Measurements from ENCODE around the gene GTF3C1.
A peak's percentile ranks its signal among the peaks of the same experiment; 100 is the strongest.
"Not testable (repeated sequence)": the region's sequence is repeated elsewhere in the genome, so short reads cannot be mapped to it uniquely, and the experiment has no call there.

Gene GTF3C1

DNA sequence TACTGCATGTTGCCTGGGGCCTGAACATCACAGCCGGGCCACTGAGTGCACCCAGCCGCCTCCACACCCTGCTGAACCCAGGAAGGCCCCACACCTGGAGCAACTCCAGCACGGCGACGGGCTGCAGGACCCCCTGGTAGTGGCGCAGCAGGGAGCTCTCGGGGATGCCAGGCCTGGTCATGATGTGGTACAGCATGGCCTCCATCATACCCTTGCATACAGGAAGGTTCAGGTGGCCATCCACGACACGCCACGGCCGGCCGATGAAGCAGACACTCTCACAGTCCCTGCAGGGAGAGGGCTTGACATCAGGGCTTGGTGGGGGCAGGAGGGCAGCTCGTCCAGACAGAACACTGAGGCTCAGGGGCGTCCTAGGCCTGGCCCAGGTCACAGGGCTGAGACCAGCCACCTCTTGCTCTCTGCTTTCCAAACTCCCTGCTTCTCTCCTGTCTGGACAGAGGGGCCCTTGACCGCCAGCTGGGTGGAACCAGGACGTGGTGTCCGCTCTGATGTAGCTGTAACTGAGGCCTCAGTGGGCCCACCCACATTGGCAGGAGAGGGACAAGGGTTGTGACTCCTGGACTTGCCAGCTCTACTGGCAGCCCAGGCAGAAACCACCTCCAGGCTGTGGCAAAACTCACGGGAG is 87.4 kb downstream of the GTF3C1 start:
- DNase-seq (ENCODE audit: low spot score) = peak; percentile 12

DNA sequence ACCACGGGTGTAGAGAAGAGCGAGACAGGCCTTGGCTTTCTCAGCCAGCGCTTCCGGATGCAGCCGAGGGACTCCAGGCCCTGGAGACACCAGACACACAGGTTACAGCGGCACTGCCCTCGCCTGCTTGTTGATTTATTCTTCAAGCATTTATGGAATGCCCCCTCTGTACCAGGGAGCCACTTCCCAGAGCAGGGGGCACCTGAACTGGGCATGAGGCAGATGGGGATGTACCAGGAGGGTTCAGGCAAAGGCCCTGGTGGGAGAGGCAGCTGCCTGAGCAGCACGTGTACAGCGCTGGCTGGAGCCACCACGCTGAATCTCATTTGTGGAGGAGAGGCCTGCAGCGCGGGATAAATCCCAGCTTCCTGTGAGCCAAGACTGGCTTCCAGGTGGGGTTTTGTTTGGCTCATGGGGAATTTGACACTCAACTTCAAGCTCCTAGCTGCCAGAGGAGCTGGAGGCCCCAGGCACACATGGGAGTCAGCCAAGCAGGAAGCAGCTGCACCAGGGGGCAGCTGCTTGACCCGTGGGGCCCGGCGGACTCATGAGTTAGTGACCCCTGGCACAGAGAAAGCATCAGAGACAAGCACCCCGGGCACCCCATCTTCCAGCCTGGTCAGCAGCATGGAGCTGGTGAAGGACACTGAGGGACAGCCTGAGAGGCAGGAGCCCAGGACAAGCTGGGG is 88.1 kb downstream of the GTF3C1 start:
- DNase-seq (ENCODE audit: low spot score) = peak; percentile 80

DNA sequence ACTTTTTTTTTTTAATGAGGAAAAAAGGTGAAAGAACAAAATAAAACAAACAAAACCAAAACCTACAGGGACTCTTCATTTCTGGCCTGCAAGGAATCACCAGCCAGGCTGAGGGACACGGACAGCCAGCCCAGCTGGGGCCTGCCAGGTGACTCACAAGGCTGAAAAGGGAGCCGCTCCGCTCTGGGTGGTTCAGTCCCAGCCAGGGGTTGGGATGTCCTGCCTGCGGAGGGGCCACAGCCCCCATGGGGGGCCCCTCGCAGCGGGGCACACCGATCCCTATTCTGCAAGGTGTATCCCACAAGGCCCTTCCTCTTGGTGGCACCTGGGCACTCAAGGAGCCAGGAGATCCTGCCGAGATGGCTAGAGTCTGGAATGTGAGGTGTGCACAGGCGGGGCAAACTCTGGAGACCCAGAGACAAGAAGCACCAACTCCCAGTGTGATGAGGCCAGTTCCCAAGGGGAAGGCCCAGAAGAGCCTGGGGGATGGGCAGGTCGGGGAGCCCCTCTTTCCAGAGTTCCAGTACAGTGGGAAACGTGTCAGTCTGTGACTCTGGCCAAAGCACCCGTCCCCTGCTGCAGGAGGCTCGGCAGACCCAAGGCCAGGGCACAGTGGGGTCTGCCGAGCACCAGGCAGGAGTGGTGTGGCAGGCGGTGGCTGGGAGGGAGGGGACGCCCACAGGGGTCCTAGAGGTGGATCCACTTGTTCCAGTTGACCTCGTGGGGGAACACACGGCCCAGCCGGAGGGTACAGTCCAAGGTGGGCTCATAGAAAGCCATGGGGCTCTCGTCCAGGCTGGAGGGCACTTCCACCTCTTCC is 88.8 kb downstream of the GTF3C1 start:
- no peak for DNase-seq (ENCODE audit: low spot score)

DNA sequence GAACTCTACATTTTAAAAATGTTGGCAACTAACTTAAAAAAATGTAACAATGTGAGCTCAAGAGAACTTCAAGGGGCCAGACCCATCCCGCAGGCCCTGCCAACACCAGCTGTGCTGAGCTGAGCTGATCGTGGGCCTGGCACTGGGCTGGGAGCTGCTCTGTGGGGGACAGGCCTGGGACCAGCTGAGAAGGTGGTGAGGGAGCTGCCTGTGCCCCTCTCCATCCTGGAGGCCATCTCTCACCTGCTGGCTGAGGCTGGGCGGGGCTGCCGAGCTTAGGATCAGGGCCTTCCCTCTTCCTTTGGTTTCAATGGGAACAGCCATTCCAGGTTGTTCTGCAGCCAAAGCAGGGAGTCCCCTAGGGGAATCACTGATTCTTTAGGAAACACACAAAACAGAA is 89.5 kb downstream of the GTF3C1 start:
- no peak for DNase-seq (ENCODE audit: low spot score)

DNA sequence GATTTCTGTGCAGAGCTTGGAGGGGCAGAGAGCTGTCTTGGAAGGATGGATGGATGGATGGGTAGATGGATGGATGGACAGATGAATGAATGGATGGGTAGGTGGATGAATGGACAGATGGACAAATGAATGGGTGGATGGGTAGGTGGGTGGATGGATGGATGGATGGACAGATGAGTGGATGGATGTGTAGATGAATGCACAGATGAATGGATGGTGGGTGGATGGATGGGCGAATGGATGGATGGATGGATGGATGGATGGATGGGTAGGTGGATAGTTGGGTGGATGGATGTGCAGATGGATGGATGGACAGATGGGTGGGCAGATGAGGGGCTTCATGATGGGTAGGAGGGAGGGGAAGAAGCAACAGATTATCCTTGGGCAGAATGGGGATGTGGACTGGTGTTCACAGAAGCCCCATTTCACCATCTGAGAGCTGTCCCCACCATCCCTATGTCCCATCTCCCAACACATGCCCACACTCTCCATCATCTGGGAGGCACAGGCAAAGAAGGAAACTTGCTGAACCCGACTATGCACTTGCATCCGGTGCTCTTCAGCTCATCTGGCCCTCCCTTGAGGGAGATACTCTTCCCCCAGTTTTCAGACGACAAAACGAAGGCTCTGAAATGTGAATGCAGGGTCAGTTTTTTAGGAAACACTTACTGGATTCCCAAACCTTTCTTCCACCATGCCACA is 90.6 kb downstream of the GTF3C1 start:
- no peak for DNase-seq (ENCODE audit: low spot score)

DNA sequence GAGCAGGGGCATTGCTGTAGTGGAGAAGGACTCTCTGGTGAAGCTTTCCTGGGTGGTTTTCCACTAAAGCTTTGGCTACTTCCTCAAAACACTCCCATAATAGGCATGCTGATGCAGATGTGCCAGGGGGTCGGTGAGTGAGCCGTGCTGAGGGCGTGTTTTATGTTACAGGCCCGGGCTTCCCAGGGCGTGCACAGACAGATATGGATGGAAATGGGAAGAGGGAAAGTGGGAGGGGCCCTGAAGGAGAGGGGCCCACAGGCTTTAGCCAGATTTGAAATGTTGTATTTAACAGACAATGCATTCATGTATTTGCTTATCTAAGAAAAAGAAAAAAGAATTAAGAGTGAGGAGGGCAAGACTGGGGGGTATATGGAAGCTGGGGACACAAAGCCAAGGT is 91.5 kb downstream of the GTF3C1 start:
- no peak for DNase-seq (ENCODE audit: low spot score)

DNA sequence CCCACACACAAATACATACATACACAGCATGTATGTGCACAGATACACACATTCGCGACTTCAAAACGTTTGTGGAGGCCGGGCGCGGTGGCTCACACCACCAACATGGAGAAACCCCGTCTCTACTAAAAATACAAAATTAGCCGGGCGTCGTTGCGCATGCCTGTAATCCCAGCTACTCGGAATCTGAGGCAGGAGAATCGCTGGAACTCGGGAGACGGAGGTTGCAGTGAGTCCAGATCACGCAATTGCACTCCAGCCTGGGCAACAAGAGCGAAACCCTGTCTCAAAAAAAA is 92.2 kb downstream of the GTF3C1 start:
- DNase-seq (ENCODE audit: low spot score) = not testable (repeated sequence)

DNA sequence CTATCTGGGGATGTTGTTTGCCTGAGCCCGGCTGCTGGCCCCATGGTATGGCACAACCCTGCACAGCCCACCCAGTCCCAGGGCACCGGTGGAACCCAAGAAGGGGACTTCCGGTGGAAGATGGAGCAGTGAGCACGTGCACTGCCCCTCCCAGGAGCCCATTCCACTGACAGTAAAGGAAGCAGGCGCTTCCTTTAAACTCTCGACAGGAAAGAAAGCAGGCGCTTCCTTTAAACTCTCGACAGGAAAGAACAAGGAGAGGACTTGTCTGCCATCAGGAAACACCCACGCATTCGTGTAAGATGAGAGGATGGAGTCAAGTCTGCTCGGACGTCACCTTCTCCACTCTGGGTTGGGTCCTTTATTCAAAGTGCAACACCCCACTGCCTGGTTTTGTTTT is 94.0 kb downstream of the GTF3C1 start:
- no peak for DNase-seq (ENCODE audit: low spot score)

DNA sequence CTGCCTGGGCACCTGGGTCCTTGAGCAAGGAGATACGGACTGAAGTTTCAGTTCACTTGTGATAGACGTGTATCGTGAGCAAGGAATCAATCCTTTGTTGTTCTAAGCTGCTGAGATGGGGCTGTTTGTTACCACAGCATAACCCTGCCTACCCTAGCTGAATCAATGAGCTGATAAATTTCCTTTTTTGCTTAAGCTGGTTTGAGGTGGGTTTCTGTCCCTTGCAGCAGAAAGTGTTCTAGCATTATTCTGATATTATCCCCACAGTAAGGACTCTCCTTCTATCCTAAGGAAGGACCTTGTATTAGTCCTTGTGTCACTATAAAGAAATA is 96.3 kb downstream of the GTF3C1 start:
- no peak for DNase-seq (ENCODE audit: low spot score)

DNA sequence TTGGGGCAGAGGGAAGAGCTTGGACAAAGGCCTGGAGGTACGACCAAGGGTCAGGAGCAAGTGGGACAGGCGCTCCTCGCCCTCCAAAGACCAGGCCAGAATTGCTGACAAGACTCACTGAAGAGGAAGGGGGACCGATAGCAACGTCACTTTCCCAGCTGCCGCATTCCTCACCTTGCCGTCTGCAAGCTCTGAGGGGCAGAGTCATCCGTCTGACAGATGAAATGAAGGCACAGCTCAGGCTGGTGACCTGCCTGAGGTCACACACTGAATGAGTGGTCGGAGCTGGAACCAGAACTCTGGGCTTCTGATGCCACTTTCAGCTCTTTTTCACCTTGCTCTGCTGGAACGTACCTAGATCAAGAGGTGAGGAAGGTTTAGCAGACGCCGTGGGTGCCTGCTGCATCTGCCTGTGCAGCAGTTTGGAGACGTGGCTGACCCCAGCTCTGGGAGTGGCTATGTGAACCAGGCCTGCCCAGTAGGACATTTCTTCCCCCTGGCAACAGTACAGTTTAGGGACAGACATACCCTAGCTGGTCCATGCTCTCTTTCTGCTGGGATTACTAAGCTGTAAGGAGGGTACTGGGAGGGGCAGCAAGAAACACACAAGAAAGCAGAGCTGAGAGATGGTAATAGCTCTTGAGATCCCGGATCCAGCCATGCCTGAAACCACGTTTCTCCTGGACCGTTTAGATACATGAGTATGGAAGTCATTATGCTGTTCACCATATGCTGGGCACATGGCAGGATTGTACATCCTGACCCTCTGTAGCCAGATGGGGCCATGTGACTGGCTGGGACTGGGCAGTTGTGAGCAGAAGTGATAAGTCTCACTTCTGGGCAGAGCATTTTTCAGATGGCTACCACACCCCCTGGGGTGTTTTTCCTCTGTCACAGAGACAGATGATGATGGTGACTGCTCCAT is 96.9 kb downstream of the GTF3C1 start:
- peak; percentile 17 for DNase-seq (ENCODE audit: low spot score)

DNA sequence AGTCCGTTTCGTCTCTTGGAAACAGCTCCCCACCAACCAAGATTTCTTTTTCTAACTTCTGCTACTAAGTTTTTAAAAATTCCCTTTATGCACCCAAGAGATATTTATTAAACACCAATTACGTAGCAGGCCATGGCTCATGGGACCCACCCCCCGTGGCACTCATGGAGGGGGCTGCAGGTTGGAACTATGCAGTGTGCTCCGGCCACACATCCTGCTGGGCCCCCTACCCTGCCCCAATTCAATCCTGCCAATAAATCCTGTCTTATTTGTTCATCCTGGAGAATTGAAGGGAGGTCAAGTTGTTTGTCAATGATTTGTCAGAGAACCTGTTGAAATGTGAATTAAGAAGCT is 99.5 kb downstream of the GTF3C1 start:
- DNase-seq (ENCODE audit: low spot score) = no peak

DNA sequence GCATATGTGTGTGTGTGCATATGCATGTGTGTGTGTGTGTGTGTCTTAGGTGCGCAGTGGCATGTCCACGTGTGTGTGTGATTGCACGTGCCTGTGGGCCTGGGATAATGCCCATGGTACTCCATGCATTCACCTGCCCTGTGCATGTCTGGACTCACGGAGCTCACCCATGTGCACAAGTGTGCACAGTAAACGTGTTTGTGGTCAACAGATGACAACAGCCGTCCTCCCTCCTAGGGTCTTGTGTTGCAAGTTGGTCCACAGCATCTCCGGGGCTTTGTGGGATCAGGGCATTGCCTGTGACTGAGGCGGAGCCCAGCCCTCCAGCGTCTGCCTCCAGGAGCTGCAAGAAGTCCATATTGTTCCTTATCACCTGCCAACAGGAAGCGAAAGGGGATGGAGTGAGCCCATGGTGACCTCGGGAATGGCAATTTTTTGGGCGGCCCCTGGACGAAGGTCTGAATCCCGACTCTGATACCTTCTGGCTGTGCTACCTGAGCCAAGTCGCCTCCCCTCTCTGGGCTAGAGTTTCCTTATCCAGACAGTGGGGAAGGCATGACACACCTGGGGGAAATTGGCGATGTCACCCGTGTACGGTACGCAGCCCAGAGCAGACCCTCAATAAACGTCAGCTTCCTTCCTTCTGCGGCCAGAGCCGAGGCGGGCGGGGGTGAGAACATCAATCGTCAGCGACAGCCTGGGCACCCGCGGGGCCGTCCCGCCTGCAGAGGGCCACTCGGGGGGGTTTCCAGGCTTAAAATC is 100.1 kb downstream of the GTF3C1 start:
- no peak for DNase-seq (ENCODE audit: low spot score)

DNA sequence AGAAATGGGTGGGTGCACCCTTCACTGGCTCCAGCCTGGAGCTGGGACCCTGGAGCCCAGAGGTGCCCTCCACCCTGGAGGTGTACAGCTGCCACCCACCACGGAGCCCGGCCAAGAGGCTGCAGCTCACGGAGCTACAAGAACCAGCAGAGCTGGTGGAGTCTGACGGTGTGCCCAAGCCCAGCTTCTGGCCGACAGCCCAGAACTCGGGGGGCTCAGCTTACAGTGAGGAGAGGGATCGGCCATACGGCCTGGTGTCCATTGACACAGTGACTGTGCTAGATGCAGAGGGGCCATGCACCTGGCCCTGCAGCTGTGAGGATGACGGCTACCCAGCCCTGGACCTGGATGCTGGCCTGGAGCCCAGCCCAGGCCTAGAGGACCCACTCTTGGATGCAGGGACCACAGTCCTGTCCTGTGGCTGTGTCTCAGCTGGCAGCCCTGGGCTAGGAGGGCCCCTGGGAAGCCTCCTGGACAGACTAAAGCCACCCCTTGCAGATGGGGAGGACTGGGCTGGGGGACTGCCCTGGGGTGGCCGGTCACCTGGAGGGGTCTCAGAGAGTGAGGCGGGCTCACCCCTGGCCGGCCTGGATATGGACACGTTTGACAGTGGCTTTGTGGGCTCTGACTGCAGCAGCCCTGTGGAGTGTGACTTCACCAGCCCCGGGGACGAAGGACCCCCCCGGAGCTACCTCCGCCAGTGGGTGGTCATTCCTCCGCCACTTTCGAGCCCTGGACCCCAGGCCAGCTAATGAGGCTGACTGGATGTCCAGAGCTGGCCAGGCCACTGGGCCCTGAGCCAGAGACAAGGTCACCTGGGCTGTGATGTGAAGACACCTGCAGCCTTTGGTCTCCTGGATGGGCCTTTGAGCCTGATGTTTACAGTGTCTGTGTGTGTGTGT is 100.9 kb downstream of the GTF3C1 start:
- DNase-seq (ENCODE audit: low spot score) = no peak

DNA sequence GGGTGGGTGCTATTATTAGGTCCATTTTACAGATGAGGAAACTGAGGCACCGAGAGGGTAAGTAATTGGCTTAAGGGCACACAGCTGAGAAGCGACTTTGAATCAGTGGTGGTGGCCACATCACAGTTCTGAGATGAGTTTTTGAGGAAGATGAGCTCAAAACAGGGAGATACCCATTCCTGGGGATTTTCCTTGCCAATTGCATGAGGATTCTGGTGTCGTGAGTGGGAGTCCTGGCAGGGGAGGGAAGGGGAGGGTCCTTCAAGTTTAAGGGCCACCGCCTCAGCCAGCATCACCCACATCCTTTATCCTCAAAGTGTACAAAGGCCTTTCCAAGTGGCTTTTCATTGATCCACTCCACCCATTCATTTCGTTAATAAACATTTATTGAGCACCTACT is 102.4 kb downstream of the GTF3C1 start:
- DNase-seq (ENCODE audit: low spot score) = no peak

DNA sequence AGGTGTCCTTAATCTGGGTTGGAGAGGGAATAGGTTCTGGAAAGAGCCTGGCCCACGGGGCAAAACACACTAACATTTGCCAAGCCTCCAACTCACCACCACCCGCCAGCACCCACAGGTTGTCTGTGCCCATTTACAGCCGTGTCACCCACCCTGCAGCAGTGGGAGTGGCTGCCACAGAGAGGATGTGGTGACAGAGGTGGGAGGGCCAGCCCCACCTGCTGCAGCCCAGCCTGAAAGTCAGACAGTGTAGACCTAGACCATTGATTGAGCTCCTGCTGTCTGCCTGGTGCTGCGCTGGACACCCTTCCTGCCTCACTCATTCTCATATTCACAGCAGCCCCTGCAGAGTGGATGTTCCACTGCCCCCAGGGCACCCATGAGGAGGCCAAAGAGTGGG is 103.0 kb downstream of the GTF3C1 start:
- no peak for DNase-seq (ENCODE audit: low spot score)

DNA sequence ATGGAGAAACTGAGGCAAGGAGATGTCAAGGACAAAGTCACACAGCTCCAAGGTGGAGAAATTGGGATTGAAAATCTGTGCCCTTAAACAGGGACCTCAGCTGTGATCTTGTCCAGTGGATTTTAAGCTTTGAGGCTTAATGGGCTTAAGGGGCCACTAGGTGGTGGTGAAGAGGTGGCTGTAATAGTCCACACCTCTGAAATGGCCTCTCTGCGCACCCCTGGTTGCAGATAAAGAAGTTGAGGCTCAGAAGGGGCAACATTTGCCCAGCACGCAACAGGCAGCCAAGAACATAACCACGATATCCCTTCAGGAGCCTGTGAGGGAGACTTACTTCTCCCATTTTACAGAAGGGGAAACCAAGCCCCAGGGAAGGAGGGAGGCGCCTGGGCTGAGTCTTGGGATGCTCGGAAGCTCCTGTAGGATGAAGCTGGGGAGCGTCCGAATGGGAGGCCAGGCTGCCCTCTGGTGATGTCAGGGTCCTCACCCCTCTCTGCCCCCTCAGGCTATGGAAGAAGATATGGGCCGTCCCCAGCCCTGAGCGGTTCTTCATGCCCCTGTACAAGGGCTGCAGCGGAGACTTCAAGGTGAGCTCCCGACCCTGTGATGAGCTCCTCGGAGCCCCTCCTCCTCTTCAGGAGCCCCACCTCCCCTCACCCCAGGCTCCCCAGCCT is 104.1 kb downstream of the GTF3C1 start:
- no peak for DNase-seq (ENCODE audit: low spot score)

DNA sequence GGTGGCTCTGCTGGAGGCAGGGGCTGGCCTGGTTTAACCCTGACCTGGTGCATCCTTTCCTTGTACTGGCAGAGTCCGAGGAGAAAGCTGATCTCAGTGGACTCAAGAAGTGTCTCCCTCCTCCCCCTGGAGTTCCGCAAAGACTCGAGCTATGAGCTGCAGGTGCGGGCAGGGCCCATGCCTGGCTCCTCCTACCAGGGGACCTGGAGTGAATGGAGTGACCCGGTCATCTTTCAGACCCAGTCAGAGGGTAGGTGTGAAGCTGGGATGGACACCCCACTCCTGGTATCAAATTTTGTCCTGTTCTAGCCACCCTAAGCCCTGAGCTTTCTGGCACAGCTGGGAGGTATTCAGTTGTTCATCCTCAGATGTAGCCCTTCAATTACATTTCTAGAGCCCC is 105.2 kb downstream of the GTF3C1 start:
- no peak for DNase-seq (ENCODE audit: low spot score)

DNA sequence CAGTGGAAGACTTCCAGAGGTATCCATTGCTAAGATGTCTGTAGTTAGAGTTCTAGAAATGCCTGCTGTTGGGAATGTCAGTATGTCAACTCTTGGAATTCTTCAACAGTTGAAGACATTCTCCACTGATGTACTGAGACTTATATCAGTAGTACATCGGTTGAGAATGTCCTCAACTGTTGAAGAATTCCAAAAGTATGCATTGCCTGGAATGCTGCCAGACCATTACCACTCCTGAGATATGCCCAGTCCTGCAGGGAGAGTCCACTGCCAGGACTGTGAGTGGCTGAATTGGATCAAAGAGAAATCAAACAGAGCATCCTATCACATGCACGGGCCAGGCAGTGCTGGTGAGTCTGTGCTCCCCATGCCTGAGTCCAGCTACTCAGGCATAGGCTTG is 105.7 kb downstream of the GTF3C1 start:
- peak; percentile 61 for DNase-seq (ENCODE audit: low spot score)

DNA sequence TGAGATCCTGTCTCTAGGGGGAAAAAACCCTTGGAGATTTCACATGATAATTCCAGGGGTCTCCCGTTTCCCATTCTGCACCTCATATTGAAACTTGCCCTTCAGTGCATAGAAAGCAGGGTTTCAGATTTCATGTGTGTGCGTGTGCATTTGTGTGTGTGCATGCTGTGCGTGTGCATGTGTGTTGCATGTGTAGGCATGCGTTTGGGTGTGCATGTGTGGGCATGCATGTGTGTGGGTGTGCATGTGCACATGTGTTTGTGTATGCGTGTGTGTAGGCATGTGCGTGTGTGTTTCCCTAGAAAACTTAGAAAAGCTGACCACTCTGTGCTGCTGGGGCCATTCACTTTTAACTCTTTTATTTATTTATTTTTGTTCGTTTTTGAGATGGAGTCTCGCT is 107.7 kb downstream of the GTF3C1 start:
- no peak for DNase-seq (ENCODE audit: low spot score)

DNA sequence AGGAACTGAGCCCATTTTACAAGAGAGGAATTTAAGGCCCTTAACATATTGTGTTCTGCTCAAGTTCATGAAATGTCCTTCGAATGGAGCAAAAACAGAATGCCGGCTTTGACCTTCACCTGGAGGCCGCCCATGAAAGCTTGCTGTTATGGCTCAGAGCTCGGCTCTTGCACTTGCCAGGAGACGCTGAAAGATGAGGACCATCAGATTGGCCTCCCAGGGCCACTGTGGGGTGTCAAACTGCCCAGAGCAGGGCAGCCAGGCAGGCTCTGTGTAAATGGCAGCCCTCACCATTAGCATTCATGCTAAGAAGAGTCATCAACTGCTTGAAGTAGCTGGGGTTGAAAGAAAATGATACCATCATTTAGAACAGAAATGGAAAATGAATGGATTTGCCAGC is 108.4 kb downstream of the GTF3C1 start:
- DNase-seq (ENCODE audit: low spot score) = no peak

All from kidney tubule cell (primary cell).